HUES64 (cell line): ENCODE results near the gene ZNHIT3.

ENCODE experiments used
- H3K27ac ChIP-seq: 2 replicates; pipeline ENCODE4 v1.7.0; 2013; ENCODE audit warnings: low read depth, low read length, inconsistent platforms
- H3K27me3 ChIP-seq: 2 replicates; pipeline ENCODE4 v1.6.1; 2013; ENCODE audit warnings: mild to moderate bottlenecking, low read length; ENCODE audit not compliant: insufficient read depth
- H3K36me3 ChIP-seq: 2 replicates; pipeline ENCODE4 v1.6.1; 2013; ENCODE audit warnings: mild to moderate bottlenecking, low read length; ENCODE audit not compliant: insufficient read depth
- H3K4me1 ChIP-seq: 2 replicates; pipeline ENCODE4 v1.6.1; 2013; ENCODE audit warnings: mild to moderate bottlenecking, low read length, moderate library complexity; ENCODE audit not compliant: insufficient read depth
- H3K4me3 ChIP-seq: 2 replicates; pipeline ENCODE4 v1.5.1; 2013; ENCODE audit warnings: mild to moderate bottlenecking, low read length, moderate library complexity
- H3K9ac ChIP-seq: 2 replicates; pipeline ENCODE4 v1.6.1; 2013; ENCODE audit warnings: mild to moderate bottlenecking, low read depth, low read length
- H3K9me3 ChIP-seq: 2 replicates; pipeline ENCODE4 v1.6.1; 2013; ENCODE audit warnings: low read depth, low read length; ENCODE audit not compliant: insufficient read depth
- WGBS: fragments of 150-250, 120-280 bp; methylation state at CpG from one replicate; pipeline ENCODE4 v1.1.7; 2013; ENCODE audit warnings: missing lambda C conversion rate; 5-methylcytosine and 5-hydroxymethylcytosine counted together

The ZNHIT3 gene

GRCh38 chr17:36534840-36535668, 48.6 kb downstream of the ZNHIT3 start, which contains the start of the genes MYO19 and PIGW:
Gene MYO19, minus strand, starts transcription at chr17:36534868. Its CDS starts 2,330 bp downstream, at chr17:36532538.
Gene PIGW, plus strand, starts transcription at chr17:36534987. Its CDS starts 2,115 bp downstream, at chr17:36537102.
- H3K9ac ChIP-seq, result peak within 1 kb of the TSS; percentile 98
- peak within 1 kb of the TSS; percentile 98 for H3K27ac ChIP-seq
- no peaks in the 10 kb centered on the region for H3K27me3 ChIP-seq
- WGBS, result under 1% methylated on average over 83 of the region's 83 CpGs
- H3K4me3 ChIP-seq, result peak within 1 kb of the TSS; percentile 94
- peaks cover 5% of the 10 kb centered on the region for H3K4me1 ChIP-seq
- H3K36me3 ChIP-seq, result peaks cover 58% of the 10 kb centered on the region
- H3K9me3 ChIP-seq, result no peaks in the 10 kb centered on the region

DNA sequence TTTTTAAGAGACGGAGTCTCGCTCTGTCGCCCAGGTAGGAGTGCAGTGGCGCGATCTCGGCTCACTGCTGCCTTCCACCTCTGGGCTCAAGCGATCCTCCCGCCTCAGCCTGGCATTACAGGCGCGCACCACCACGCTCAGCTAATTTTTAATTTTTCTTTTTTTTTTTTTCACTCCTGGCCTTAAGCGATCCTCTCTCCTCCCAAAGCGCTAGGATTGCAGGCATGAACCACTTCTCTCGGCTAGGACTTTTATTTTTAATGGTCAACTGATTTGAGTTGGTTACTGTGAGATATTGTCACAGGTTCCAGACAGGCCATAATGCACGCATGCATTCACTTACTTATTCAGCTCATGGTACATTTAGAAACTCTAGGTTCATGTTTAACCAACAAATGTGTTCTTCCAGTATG, 49.2 kb downstream of the ZNHIT3 start:
- Histone ChIP-seq H3K4me3 (peak overlapping the region; percentile 94), H3K27me3 (no peaks in the 10 kb centered on the region), H3K36me3 (peaks cover 53% of the 10 kb centered on the region), H3K4me1 (peaks cover 5% of the 10 kb centered on the region), H3K9ac (peak overlapping the region; percentile 98), H3K27ac (peak overlapping the region; percentile 98), H3K9me3 (no peaks in the 10 kb centered on the region)
- 12% methylated on average over 15 of the region's 15 CpGs for WGBS

DNA sequence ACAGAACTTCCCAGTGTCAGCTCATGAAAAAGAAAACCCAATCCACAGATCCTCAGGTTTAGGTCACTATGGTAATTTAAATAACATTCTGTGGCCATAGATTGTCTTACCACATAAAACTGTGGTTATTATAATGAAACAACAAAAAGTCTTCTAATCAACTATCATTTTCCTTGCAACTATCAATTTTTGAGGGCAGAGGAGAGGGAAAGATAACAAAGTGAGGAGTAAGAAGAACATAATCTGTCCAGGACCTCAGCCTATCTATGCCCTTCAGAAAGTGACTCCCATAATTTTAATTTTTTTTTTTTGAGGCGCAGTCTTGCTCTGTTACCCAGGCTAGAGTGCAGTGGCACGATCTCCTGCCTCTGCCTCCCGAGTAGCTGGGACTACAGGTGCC, 54.2 kb downstream of the ZNHIT3 start:
- Histone ChIP-seq H3K27ac (no peak overlapping the region), H3K27me3 (no peaks in the 10 kb centered on the region), H3K36me3 (peaks cover 22% of the 10 kb centered on the region), H3K4me3 (no peak overlapping the region), H3K9ac (no peak overlapping the region), H3K4me1 (no peaks in the 10 kb centered on the region), H3K9me3 (no peaks in the 10 kb centered on the region)
- WGBS, result 95% methylated on average over 3 of the region's 3 CpGs

DNA sequence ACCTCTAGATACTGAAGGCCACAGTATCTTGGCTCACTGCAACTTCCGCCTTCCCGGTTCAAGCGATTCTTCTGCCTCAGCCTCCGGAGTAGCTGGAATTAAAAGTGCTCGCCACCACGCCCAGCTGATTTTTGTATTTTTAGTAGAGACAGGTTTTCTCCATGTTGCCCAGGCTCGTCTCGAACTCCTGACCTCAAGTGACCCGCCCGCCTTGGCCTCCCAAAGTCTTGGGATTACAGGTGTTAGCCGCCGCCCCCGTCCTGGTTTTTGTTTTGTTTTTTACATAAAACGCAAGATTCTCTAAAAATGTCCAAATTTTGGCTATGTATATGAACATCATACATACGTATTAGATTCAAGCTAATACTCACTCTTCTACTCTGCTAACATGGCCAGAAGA, 56.3 kb downstream of the ZNHIT3 start:
- 95% methylated on average over 15 of the region's 15 CpGs for WGBS

GRCh38 chr17:36544044-36544306, 57.5 kb downstream of the ZNHIT3 start:
- Histone ChIP-seq H3K27ac (peak overlapping the region; percentile 98), H3K4me3 (peak overlapping the region; percentile 97), H3K9me3 (no peaks in the 10 kb centered on the region), H3K27me3 (no peaks in the 10 kb centered on the region), H3K9ac (peak overlapping the region; percentile 95), H3K36me3 (no peaks in the 10 kb centered on the region; the same call in 1 of the 2 replicates), H3K4me1 (peaks cover 17% of the 10 kb centered on the region)
- WGBS, result 4% methylated on average over 10 of the region's 10 CpGs

More for the DNA sequence above, 56.3 kb downstream of the ZNHIT3 start:
- no peak overlapping the region for H3K9ac ChIP-seq
- no peak overlapping the region for H3K4me3 ChIP-seq
- H3K27ac ChIP-seq, result no peak overlapping the region
- peaks cover 14% of the 10 kb centered on the region for H3K4me1 ChIP-seq
- no peaks in the 10 kb centered on the region for H3K9me3 ChIP-seq
- no peaks in the 10 kb centered on the region for H3K27me3 ChIP-seq
- peaks cover 9% of the 10 kb centered on the region for H3K36me3 ChIP-seq

- H3K9me3 ChIP-seq, result no peaks in the 10 kb centered on the region
- peaks cover 17% of the 10 kb centered on the region for H3K4me1 ChIP-seq
- under 1% methylated on average over 71 of the region's 71 CpGs for WGBS
- peak within 1 kb of the TSS; percentile 97 for H3K4me3 ChIP-seq
- peak within 1 kb of the TSS; percentile 98 for H3K27ac ChIP-seq
- H3K9ac ChIP-seq, result peak within 1 kb of the TSS; percentile 95
- no peaks in the 10 kb centered on the region; the same call in 1 of the 2 replicates for H3K36me3 ChIP-seq
- H3K27me3 ChIP-seq, result no peaks in the 10 kb centered on the region
Measured at GRCh38 chr17:36544307-36545076, 58.0 kb downstream of the ZNHIT3 start, which contains the start of gene GGNBP2. Gene GGNBP2, plus strand, starts transcription at chr17:36544919. Its CDS starts 806 bp downstream, at chr17:36545725.

DNA sequence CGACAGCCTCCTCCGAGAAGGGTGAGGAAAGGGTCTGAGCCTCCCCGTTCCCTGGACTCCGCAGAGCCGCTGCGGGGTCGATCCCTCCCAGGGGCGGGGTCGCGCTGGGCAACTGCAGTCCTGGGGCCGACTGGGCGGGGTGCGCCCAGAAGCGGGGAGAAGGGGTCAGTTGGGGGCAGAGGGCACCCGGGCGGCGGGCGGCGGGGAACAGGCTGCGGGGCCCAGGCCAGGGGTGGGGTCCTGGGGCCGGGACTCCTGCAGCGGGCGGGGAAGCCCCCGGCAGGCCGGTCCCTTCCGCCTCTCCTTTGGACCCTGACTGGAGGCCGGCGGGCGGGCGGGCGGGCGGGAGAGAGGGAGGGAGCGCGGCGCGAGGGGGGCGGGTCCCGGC, 58.6 kb downstream of the ZNHIT3 start:
- H3K4me3 ChIP-seq, result peak overlapping the region; percentile 97

More for the DNA sequence above, 58.6 kb downstream of the ZNHIT3 start:
- Histone ChIP-seq H3K27ac (peak overlapping the region; percentile 98), H3K9me3 (no peaks in the 10 kb centered on the region), H3K4me1 (peaks cover 17% of the 10 kb centered on the region), H3K36me3 (no peaks in the 10 kb centered on the region; the same call in 1 of the 2 replicates), H3K9ac (peak overlapping the region; percentile 95), H3K27me3 (no peaks in the 10 kb centered on the region)
- under 1% methylated on average over 30 of the region's 38 CpGs for WGBS
